GM19023 (cell line): Measurements from ENCODE around the gene PXDN.
"Not testable (repeated sequence)": the region's sequence is repeated elsewhere in the genome, so short reads cannot be mapped to it uniquely, and the experiment has no call there.

Source experiments
- ATAC-seq: cut with Tn5 transposase; IDR thresholded peaks from one replicate; pipeline ENCODE4 v1.9.1; 2021; ENCODE audit warnings: mild to moderate bottlenecking, moderate library complexity; ENCODE audit not compliant: unreplicated experiment

PXDN gene

DNA sequence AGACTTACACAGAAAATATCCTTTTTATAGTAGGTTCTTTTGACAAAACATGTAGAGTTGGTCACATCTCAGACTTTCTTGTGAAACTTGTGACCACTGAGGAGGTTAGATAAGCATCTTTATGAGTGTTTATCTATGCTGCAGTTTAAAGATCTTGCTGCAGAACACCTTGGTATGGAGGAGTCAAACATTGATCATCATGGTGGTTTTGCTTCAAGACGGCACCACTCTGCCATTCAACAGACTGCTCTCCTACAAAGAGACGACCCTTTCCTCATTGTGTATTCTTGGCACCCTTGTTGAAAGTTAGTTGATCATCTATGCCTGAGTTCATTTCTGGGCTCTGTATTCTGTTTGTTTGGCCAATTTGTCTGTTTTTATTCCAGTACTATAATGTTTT lies 20.0 kb downstream of the PXDN start:
- not testable (repeated sequence) for ATAC-seq

DNA sequence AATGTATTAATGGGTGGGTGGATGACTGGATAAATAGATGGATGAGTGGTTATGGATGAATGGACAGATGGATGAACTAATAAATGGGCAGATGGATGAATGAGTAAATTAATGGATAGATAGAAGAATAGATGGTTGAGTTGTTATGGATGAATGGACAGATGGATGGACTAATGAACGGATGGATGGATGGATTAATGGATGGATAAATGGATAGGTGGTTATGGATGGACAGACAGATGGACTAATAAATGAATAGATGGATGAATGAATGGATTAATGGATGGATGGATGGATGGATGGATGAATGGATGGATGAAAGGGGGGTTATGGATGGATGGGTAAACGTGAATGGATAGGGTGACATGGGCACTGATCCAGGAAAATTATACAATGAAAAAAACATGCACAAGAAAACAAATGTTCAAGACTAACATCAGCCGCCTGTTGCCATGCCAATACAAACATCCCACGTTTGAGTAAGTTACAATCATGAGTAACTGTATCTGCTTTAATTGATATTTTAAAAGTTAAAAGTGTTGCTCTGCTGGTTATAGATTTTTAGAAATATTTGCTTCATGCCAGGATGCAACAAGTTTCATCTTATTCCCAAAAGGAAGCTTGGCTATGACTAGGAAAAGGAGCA lies 20.8 kb downstream of the PXDN start:
- ATAC-seq, result no peak

DNA sequence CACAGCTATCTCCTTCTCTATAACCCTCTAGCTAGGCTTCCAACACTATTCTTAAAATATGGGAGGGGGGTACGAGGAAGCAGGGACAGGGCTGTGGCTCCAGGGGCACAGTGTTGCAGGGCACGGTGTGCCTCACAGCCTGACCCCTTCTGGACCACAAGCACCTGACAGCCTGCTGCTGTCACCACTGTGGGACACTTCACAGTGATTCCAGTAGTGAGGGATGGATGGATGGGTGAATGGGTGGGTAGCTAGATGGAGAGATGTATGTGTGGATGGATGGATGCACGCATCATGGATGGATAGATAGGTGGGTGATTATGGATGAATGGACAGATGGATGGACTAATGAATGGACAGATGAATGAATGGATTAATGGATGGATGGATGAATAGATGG lies 21.6 kb downstream of the PXDN start:
- ATAC-seq, result no peak

DNA sequence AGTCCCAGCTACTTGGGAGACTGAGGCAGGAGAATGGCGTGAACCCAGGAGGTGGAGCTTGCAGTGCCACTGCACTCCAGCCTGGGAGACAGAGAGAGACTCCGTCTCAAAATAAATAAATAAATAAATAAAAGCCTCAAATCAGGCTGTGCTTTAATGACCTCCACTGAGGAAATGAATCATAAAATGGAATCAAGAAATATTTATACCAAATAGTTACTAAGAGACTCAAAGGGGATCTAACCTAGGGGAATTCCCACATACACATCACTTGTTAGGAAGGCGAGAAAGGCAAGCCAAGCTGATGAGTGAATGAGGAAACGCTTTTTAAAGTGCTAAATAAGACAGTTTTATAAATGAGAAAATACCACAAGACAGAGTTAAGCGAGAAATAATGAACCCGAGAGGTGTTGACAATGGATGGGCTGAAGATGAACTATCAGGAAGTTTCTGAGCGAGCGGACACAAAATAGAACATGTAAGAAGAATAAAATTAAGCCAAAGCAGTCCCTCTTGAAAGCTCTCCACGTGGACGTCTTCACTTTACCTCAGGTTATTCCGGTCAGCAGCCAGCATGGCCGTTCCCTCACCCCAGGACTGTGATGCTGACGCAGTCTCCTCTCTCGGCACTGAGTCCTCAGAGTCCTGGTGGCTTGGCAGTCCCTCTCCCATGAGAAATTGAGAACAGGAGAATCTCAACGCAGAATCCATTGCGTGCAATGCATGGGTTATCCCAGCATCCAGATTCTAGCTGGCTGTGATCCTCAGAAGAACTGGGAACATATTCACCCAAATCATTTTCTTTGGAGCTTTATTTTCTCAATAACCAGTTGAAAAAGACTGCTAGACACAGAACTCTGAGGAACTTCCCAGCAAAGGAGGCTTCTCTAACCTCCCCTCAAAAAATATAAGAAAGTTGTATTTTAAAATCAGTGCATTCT lies 22.3 kb downstream of the PXDN start:
- no peak for ATAC-seq

DNA sequence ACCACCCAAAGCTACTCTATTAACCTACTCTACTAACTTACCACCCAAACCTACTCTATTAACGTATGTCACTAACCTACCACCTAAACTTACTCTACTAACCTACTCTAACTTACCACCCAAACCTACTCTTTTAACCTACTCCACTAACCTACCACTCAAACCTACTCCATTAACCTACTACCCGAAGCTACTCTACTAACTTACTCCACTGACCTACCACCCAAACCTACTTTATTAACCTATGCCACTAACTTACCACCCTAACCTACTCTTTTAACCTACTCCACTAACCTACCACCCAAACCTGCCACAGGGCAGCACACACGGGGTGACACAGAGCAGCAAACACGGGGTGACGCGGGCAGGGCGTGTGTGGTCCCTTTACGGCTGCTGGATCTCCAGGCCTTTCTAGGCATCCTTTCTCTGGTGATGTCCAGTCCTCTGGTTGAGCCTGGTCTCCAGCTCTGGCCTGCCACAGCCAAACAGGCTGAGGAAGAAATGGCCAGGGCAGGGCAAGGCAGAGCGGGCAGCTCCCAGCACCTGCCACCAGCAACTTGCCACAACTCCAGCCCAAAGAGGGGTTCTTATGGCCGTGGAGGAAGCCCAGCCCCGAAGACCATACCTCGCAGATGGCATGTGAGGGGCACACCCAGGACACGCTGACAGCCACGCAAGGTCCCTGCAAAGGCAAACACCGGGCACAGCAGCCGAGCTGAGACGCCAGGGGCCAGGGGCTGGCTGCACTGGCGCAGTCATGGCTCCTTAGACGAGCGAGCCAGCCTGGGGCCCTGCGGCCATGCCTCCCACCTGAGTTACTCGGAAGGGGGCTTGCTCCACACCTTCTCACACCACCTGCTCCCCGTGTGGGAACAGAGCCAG lies 25.7 kb downstream of the PXDN start:
- no peak for ATAC-seq

DNA sequence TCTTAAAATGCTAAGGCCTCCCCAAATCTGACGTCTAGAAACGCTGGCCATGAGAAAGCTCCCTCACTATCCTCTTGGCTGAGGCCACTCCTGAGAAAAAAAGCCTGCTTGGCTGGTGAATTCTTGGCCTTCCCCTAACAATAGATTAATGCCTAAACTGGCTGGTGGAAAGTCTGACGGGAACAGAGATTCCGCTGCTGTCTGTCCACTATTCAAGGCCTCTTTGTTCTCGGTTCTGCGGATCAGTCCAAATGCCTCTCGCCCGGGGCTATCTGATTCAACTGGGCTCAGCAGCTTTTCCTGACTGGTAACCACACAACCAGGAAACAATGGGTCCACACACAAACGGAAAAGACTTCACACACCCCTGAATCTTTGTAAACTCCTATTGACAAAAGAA lies 27.2 kb downstream of the PXDN start:
- no peak for ATAC-seq

DNA sequence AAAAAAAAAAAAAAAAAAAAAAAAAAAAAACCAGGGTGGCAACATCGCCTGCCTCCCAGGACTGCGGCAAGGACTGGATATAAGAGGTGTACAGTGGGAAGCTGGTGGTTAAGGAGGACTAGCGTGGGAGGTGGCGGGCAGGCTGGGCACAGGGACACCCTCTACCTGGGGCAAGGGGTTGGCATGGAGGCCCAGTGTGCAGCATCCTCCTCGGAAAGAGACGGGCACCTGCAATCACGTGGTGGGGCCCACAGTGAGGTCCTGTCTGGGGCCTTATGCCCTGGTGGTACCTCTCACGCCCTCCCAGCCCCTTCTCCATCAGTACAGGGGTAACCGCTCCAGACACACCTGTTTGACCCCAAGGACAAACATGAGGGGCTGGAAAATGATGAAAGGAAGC lies 27.9 kb downstream of the PXDN start:
- ATAC-seq, result no peak

DNA sequence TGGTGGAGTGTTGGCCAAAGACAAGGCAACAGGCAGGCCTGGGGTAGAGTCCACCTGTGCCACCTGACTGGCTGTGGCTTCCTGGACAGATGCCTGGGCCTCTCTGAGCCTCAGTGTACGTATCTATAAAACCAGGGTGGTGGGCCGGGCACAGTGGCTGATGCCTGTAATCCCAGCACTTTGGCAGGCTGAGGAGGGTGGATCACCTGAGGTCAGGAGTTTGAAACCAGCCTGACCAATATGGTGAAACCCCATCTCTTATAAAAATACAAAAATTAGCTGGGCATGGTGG lies 28.4 kb downstream of the PXDN start:
- not testable (repeated sequence) for ATAC-seq

DNA sequence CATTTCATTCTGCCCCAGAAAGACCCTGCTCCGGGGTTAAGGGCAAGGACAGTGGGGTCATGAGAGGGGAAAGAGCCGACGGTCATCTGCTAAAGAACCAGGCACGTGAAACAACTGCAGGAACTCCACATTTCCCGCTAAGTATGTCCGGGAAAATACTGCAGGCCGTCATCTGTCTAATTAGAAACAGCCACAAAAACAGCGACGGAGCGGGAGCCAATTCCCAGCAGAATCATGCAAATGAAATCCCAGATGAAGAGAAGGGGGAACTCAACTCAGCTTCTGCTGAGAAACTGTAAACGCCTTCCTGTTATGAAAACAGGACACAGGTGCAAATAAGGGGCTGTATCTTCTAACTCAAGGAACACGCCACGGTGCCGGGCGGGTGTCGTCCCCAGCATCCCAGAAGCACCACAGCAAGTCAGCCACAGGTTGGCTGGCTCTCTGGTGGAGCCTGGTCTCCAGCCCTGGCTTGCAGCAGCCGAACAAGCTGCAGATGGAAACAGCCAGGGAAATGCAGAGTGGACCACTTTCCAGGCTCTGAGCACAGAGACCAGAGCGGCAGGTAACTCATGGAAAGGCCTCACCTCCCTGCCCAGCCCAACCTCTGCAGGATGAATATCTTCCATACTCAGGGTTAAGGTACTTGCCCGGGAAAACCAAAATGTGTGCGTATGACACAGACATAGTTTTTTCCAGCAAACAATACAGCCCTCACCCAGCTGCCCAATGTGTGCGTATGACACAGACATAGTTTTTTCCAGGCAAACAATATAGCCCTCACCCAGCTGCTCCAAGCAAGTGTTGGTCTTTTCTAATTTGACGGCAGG lies 28.9 kb downstream of the PXDN start:
- ATAC-seq, result no peak

DNA sequence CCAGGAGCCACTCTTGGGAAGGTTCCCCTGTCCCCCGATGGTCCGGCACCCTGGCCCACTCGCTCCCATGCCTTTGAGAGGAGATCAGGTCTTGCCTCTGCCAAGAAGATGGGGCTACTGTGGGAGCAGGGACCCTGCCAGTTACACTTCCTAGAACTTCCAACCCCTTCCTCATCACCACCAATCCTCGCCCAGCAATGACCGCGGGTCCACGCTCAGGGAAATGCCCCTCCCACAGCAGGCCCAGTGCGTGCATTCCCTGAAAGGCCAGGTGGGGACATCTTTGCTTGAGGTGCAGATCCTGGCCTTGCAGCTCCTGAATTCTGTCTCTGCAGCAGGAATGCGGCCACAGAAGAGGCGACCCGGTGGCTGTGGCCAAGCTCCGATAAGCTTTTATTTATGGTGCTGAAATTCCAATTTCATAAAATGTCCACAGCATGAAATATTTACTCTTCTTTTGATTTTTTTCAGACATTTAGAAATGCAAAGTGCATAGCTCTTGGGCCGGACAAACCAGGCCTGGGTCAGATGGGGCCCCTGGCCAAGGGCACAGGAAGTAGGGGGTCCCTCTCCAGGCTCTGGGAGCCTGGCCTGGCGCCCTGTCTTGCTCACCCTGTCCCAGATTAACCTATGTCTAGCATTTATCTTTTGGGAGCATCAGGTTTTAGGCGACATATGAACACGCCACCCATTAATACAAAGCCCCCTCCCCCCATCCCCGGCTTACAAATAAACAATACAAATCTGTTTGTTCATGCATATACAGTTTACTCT lies 29.8 kb downstream of the PXDN start:
- ATAC-seq, result no peak

DNA sequence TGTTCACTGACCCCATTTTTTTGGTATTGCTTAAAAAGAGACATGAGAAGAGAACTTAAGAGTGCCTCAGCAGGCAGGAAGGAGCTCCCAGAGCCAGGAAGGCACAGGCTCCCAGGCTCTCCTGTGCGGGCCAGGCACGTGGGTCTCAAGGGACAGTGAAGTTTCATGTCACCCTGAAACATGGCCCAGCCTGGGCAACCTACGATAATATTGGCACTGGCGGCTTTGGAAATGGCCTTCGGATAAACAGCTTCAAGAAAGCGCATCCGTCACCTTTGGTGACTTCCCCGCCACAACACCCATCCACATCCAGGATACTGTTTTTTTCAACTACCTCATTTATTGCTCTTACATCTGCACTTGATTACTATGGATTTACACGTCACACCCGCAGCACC lies 30.5 kb downstream of the PXDN start:
- no peak for ATAC-seq

DNA sequence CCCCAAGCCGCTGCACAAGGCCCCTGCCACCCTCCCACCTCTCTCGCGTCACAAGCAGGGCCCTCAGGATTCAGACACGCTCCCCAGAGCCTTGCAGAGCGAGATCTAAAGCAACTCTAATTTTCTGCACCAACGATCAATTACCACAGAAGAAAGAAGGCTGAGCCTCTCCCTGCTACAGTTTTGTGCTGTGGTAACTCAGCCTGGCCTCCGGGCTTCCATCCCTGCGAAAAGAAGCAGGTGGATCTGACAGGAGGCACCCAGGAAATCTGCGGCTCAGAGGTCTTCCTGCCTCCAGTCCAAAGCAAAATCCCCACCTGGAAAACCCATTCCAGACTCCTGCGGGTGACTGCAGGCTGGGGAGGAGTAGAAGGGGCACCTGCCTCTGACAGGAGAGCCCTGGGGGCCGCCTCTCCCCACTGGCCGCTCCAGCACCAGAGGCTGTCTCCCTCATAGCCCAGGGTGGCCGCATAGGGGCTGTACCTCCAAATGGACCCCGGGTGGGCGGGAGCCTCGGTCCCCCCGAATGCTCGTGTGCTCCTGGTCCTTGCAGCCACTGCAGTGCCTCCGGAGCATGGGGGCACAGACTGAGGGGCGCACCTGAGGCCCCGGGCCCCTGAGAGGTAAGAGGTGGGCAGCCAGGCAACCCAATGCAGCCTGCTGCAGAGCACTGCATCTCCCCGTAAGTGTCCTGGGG lies 31.0 kb downstream of the PXDN start:
- ATAC-seq, result no peak

DNA sequence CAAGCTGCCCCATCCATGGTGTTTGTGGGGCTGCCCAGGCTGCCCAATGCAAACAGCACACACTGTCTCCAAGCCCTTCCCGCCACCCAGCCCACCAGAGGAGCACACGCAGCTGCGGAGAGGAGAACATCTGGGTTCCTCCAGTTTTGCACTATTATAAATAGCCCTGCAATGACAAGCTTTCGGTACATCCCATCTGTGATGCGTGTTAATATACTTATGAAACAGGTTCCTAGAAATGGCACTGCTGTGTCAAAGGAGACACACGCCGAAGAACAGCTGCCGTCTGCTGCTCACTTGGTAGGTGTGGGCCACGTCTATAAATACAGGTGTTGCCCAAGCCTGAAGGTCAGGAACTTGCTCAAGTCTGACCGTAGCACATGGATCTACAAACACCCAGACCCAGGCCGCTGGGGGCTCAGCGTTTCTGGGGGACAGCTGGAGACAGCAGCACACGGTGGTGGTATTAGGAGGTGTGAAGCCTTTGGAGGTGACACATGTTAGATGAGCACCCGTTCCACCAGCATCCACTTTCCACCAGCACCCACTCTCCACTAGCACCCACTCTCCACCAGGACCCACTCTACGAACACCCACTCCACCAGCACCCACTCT lies 34.3 kb downstream of the PXDN start:
- no peak for ATAC-seq

DNA sequence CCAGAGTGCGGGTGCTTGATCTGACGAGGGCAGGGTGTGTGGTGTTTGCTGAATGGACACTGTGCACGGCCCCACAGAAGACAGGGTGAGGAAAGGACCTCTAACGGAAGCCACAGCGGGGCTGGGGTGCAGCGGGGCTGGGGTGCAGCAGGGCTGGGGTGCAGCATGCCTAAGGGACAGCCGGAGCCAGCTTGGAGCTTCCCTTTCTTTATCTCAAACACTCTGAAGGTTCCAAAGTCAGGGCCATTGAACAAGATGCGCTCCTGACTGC lies 35.0 kb downstream of the PXDN start:
- no peak for ATAC-seq

DNA sequence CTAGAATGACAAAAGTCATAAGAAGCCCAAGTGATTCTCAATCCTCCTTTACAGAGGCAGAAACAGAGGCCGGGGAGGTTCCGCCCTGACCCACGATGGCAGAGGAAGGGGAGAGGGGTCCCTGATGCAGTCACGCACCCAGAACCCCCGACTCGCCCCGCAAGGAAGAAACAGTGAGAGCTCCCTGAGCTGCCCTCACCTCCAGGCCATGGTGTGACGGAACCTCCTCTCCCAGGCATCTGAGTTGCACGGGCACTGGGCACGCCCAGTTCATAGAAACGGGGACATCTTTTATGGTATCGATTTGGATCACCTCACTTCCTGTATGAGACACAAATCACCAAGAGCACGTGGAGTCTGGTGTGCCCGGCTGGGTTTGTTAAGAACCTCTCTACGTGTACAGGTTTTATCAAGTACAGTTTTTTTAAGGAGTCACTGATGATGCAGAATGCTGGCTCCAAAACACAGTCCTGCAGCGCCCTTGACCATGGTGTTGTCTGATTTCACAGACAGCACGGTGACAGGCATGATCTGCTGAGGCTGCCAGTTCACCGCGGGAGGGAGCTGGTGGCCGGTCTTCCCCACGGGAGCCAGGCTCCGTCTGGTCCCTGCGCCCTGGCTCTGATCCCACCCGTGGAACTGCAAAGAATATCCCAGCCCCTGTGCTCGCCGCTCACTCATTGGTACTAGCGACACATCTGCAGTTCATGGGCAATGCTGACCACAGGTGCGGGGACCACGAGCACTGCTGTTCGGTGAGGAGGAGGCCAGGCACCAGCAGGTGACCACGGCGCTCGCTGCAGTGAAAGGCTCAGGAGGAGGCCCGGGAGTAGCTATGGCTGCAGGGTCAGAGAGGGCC lies 35.6 kb downstream of the PXDN start:
- ATAC-seq, result no peak

DNA sequence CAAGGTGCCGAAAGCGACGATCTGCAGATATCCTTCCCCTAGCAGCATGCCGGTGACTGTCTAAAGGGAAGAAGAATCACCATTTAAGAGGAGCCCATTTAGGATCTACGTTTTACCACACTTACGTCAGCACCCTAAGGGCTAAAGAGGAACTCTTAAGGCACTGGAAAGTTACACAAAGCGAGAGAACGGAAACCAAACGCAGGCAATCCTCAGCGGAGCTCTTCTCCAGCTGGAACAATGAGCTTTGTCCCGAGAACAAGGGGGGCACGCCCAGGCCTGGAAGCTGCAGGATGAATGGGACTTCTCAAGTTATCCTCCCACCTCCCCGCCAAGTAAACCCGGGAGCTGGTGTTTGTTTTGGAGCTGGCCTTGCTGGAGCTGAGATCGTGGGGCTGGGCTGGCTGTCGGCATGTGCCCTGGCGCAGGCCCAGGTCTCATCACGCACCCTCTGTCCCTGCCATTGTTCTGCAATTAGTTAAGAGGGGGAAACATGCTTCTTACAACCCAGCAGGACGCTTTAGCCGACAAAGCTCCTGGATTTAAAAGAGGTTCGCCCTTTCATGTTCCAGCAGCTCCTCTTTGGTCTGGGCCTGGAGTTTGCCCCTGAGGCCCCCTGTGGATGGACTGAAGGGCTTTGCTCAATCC lies 36.4 kb downstream of the PXDN start:
- no peak for ATAC-seq

DNA sequence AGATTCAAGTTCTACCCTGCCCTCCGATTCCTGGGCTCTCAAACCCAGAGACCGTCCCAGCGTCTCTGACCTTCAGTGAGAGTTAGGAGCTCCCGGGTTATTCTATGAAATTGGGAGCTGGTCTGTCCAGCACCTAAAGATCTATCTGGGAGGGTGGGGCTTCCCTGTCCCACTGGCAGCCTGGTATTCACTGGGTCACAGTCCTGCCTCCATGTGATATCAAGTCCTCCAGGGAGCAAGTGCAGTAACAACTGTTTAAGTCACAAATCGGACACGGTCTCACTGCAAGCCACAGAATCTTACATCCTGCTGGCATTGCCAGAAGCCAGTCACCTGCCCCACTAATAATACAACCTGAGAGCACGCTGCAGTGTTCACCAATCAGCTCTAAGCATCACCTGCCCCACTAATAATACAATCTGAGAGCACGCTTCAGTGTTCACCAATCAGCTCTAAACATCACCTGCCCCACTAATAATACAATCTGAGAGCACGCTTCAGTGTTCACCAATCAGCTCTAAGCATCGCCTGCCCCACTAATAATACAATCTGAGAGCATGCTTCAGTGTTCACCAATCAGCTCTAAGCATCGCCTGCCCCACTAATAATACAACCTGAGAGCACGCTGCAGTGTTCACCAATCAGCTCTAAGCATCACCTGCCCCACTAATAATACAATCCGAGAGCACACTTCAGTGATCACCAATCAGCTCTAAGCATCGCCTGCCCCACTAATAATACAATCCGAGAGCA lies 38.0 kb downstream of the PXDN start:
- not testable (repeated sequence) for ATAC-seq
